Subcutaneous adipose tissue (tissue), 4 donors: ENCODE data around the gene BOLA2B. TPM values are rescaled to one million over a fixed set of nuclear protein-coding genes. Genes with fewer than 3 reads are reported as not detected.

Experiments used
- total RNA-seq, 4 donors: library from RNA; depleted of rRNA; stranded (reverse); fragments of >200 nt; gene quantifications; one replicate each; pipeline ENCODE4 v1.1.0, GENCODE V29; 2016
- TF ChIP-seq, protein P1 (sequence below): fragments of 450-650 bp; IDR thresholded peaks from one replicate; pipeline ENCODE4 v1.5.1; 2016; ENCODE audit warnings: low read depth, mild to moderate bottlenecking, control low read depth, antibody characterized with exemption, moderate library complexity

BOLA2B gene
- total RNA-seq, 4 donors from 2014 or later, result 150 to 399 (median 240) TPM

DNA sequence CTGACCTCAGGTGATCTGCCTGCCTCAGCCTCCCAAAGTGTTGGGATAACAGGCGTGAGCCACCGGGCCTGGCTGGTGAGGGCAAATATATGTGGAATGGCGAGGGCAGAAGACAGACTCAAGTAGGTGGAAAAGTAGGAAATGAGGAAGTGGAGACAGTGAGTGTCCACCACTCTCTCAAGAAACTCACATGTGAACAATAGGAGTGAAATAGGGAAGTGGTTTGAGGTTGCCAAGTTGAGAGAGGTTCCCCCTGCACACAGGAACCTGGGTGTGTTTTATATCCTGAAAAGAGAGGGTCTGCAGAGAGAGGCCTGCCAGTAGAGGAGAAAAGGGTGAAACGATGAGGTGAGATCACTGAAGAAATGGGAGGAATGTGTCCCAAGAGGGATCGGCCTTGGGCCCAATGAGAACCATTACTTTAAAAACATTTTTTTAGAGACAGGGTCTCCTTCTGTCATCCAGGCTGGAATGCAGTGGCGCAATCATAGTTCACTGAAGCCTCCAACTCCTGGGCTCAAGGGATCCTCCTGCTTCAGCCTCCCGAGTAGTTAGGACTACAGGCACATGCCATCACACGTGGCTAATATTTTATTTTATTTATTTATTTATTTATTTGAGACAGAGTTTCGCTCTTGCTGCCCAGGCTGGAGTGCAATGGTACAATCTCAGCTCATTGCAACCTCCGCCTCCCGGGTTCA lies 27.1 kb downstream of the BOLA2B start:
- TF ChIP-seq, protein P1, sequence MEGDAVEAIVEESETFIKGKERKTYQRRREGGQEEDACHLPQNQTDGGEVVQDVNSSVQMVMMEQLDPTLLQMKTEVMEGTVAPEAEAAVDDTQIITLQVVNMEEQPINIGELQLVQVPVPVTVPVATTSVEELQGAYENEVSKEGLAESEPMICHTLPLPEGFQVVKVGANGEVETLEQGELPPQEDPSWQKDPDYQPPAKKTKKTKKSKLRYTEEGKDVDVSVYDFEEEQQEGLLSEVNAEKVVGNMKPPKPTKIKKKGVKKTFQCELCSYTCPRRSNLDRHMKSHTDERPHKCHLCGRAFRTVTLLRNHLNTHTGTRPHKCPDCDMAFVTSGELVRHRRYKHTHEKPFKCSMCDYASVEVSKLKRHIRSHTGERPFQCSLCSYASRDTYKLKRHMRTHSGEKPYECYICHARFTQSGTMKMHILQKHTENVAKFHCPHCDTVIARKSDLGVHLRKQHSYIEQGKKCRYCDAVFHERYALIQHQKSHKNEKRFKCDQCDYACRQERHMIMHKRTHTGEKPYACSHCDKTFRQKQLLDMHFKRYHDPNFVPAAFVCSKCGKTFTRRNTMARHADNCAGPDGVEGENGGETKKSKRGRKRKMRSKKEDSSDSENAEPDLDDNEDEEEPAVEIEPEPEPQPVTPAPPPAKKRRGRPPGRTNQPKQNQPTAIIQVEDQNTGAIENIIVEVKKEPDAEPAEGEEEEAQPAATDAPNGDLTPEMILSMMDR, result no peak

- TF ChIP-seq, protein P1, result no peak
These were observed 29.9 kb downstream of the BOLA2B start for GRCh38 chr16:30163538-30163937.

GRCh38 chr16:30157214-30157613 lies 36.3 kb downstream of the BOLA2B start:
- TF ChIP-seq, protein P1, result no peak

DNA sequence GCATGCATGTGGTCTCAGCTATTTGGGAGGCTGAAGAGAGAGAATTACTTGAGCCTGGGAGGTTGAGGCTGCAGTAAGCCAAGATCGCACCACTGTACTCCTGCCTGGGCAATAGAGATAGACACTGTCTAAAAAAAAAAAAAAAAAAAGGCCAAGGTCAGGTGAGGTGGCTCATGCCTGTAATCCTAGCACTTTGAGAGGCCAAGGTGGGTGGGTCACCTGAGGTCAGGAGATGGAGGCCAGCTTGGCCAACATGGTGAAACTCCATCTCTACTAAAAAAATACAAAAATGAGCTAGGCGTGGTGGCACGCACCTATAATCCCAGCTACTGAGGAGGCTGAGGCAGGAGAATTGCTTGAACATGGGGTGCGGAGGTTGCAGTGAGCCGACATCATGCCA lies 38.3 kb downstream of the BOLA2B start:
- TF ChIP-seq, protein P1, result no peak

GRCh38 chr16:30152517-30152916 lies 40.9 kb downstream of the BOLA2B start:
- TF ChIP-seq, protein P1, result no peak

DNA sequence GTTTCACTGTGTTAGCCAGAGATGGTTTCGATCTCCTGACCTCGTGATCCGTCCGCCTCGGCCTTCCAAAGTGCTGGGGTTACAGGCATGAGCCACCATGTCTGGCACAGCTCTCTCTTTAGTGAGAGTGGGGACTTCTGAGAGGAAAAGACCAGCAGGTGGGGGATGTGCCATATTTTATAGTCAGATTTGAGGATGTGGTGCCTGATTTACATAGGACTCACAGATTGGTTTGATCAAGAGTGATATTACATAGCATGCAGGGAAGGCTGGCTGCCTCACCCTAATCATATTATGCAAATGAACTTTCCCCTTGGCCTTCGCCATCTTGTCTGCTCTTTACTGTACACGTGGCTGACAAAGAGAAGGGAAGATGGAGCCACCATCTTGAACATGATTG lies 42.4 kb downstream of the BOLA2B start:
- TF ChIP-seq, protein P1, result no peak

DNA sequence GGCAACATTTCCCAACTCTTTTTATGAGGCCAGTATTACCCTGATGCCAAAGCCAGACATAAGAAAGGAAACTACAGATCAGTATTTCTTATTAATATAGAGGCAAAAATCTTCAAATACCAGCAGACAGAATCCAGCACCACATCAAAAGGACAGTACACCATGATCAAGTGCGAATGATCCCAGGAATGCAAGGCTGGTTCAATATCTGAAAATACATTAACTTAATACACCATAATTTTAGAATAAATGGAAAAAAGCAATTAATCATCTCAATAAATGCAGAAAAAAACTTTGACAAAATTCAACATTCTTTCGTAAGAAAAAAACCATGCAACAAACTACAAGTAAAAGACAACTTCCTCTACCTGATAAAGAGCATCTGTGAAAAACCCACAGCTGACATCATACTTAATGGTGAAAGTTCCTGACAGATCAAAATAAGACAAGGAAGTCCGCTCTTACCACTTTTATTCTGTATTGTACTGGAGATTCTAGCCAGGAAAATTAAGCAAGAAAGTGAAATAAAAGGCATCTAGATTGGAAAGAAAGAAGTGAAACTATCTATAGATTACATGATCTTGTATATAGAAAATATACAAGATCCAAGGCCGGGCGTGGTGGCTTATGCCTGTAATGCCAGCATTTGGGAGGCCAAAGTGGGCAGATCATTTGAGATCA lies 44.1 kb downstream of the BOLA2B start:
- TF ChIP-seq, protein P1, result no peak
